Lower lobe of right lung (tissue), 2 donors: ENCODE data around the gene RAB31. TPM values are rescaled to one million over a fixed set of nuclear protein-coding genes. Genes with fewer than 3 reads are reported as not detected.

Experiments
- ATAC-seq, 2 donors: fragments of 200-7000 bp; cut with Tn5 transposase; one replicate each; pipeline ENCODE4 v1.9.1; 2020 to 2022; ENCODE audit warnings: mild to moderate bottlenecking in 2 of 2, moderate library complexity in 2 of 2
- DNase-seq: peaks from one replicate; pipeline ENCODE4 v3.0.0-alpha.2; 2020
- H3K27ac ChIP-seq: fragments of 200-600 bp; one replicate; pipeline ENCODE4 v1.8.0; 2022
- H3K27me3 ChIP-seq: fragments of 200-600 bp; one replicate; pipeline ENCODE4 v1.8.0; 2022; ENCODE audit warnings: low read depth
- H3K36me3 ChIP-seq: fragments of 200-600 bp; one replicate; pipeline ENCODE4 v1.8.0; 2022; ENCODE audit warnings: mild to moderate bottlenecking
- H3K4me1 ChIP-seq: fragments of 200-600 bp; one replicate; pipeline ENCODE4 v1.8.0; 2022
- H3K4me3 ChIP-seq: fragments of 200-600 bp; one replicate; pipeline ENCODE4 v1.8.0; 2022; ENCODE audit warnings: mild to moderate bottlenecking
- H3K9me3 ChIP-seq: fragments of 200-600 bp; one replicate; pipeline ENCODE4 v1.8.0; 2022
- CTCF ChIP-seq: fragments of 200-600 bp; IDR thresholded peaks from one replicate; pipeline ENCODE4 v1.8.0; 2022; ENCODE audit warnings: antibody characterized with exemption, mild to moderate bottlenecking
- intact Hi-C: fragments of 100-400 bp; cut with DNase I; formaldehyde crosslinking; loops from one replicate; pipeline ENCODE4 v1.11.0; 2022
- total RNA-seq: library from RNA; stranded (reverse); fragmentation: NEBNext Ultra II Directional; extraction: Animal tissue kit (Norgen Biotek cat#: 25700); gene quantifications from one replicate; pipeline ENCODE4 v1.2.1, GENCODE V29; 2021
- donor health status: DM: no; HTN: yes; CAD: no; lungs with severe emphysema.

Gene RAB31
- total RNA-seq, 1 donor from 2014 or later: 110 TPM

- Histone ChIP-seq H3K4me3 (no peak overlapping the region), H3K9me3 (no peaks in the 10 kb centered on the region), H3K36me3 (peaks cover 10% of the 10 kb centered on the region), H3K4me1 (peaks cover 67% of the 10 kb centered on the region), H3K27ac (peak overlapping the region; percentile 47), H3K27me3 (no peaks in the 10 kb centered on the region)
- ATAC-seq: peak in 1 of 2 donors; percentile 5
- intact Hi-C loops: no loop called here
- no peak for TF ChIP-seq CTCF
- no peak for DNase-seq
Measured at GRCh38 chr18:9846162-9846925, 138.2 kb downstream of the RAB31 start.

- no peak for ATAC-seq
Measured at GRCh38 chr18:9848170-9848879, 140.2 kb downstream of the RAB31 start.

GRCh38 chr18:9849407-9850283, 141.5 kb downstream of the RAB31 start:
- Histone ChIP-seq H3K27ac (peak overlapping the region; percentile 61), H3K4me1 (peaks cover 78% of the 10 kb centered on the region), H3K27me3 (no peaks in the 10 kb centered on the region), H3K9me3 (no peaks in the 10 kb centered on the region), H3K4me3 (no peak overlapping the region), H3K36me3 (peaks cover 10% of the 10 kb centered on the region)
- peak; percentile 90 to 92 for ATAC-seq
- DNase-seq: peak; percentile 83
- no peak for TF ChIP-seq CTCF
- intact Hi-C loops: no loop called here

More at GRCh38 chr18:9848170-9848879, 140.2 kb downstream of the RAB31 start:
- Histone ChIP-seq H3K36me3 (peaks cover 10% of the 10 kb centered on the region), H3K27ac (no peak overlapping the region), H3K27me3 (no peaks in the 10 kb centered on the region), H3K9me3 (no peaks in the 10 kb centered on the region), H3K4me1 (peaks cover 65% of the 10 kb centered on the region), H3K4me3 (no peak overlapping the region)
- intact Hi-C loops: no loop called here
- no peak for TF ChIP-seq CTCF
- no peak for DNase-seq

GRCh38 chr18:9850309-9850708, 142.2 kb downstream of the RAB31 start:
- Histone ChIP-seq H3K4me1 (peaks cover 83% of the 10 kb centered on the region), H3K4me3 (no peak overlapping the region), H3K27ac (peak overlapping the region; percentile 61), H3K27me3 (no peaks in the 10 kb centered on the region), H3K9me3 (no peaks in the 10 kb centered on the region), H3K36me3 (peaks cover 10% of the 10 kb centered on the region)
- no peak for TF ChIP-seq CTCF
- ATAC-seq: no peak
- intact Hi-C loops: no loop called here
- DNase-seq: no peak

GRCh38 chr18:9851511-9851910, 143.4 kb downstream of the RAB31 start:
- Histone ChIP-seq H3K36me3 (peaks cover 6% of the 10 kb centered on the region), H3K4me3 (no peak overlapping the region), H3K4me1 (peaks cover 80% of the 10 kb centered on the region), H3K27ac (peak overlapping the region; percentile 61), H3K9me3 (no peaks in the 10 kb centered on the region), H3K27me3 (no peaks in the 10 kb centered on the region)
- ATAC-seq: peak in 1 of 2 donors; percentile 19
- peak; percentile 67 for DNase-seq
- intact Hi-C loops: no loop called here
- TF ChIP-seq CTCF: no peak
